HL-60 (cell line): ENCODE data around the gene NAALADL2.

Experiments used
- DNase-seq, 2 experiments: peaks; one replicate each; pipeline ENCODE4 v3.0.0-alpha.2; 2010 to 2020; ENCODE audit warnings: low read depth in 1 of 2, low spot score in 1 of 2
- H3K27ac ChIP-seq: fragments of 250-450 bp; sonication (Bioruptor Pico); replicated peaks from 2 replicates; pipeline ENCODE4 v1.5.1; 2020; ENCODE audit warnings: mild to moderate bottlenecking, moderate library complexity
- H3K27me3 ChIP-seq: fragments of 250-450 bp; sonication (Bioruptor Pico); 2 replicates; pipeline ENCODE4 v1.5.1; 2021; ENCODE audit warnings: mild to moderate bottlenecking, moderate library complexity; ENCODE audit not compliant: insufficient read depth, poor library complexity, severe bottlenecking
- H3K4me3 ChIP-seq: replicated peaks from 2 replicates; pipeline ENCODE4 v1.5.1; 2011; ENCODE audit warnings: mild to moderate bottlenecking, control low read depth, low read length; ENCODE audit not compliant: insufficient read depth
- CTCF ChIP-seq: IDR thresholded peaks from one replicate; pipeline ENCODE4 v1.5.1; 2011; ENCODE audit warnings: low read length, control low read depth, inconsistent platforms; ENCODE audit not compliant: insufficient read depth
- GABPA ChIP-seq: IDR thresholded peaks from 2 replicates; pipeline ENCODE4 v1.6.1; 2012; ENCODE audit warnings: low read depth
- POLR2AphosphoS5 ChIP-seq: IDR thresholded peaks from 2 replicates; pipeline ENCODE4 v1.6.1; 2012; ENCODE audit warnings: low read depth
- SPI1 ChIP-seq: IDR thresholded peaks from 2 replicates; pipeline ENCODE4 v1.6.1; 2012; ENCODE audit warnings: low read depth, mild to moderate bottlenecking, borderline replicate concordance
- TF ChIP-seq, protein P1 (sequence below): IDR thresholded peaks from 2 replicates; pipeline ENCODE4 v1.6.1; 2012; ENCODE audit warnings: low read depth; ENCODE audit not compliant: insufficient replicate concordance

The NAALADL2 gene

DNA sequence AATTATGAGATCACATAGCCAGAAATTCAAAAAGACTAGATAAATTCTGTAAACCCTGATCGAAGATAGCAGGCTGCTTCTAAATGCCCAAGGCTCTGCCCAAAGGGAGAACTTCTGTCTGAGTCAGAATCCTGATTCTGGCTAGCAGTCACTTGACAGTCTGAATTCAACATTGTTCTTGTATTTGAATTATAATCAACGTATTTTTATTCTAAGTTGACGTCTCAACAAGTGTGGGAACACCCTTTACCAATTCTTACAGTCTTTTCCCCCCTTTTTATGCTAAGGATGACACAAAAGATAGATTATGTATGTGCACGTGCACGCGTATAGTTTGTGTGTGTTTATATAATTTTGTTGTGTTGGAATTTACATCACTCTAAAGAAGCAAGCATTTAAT lies 552.8 kb downstream of the NAALADL2 start:
- Histone ChIP-seq H3K27me3 (no peaks in the 10 kb centered on the region), H3K4me3 (no peak overlapping the region), H3K27ac (no peak overlapping the region)
- TF ChIP-seq CTCF (no peak), POLR2AphosphoS5 (no peak)
- TF ChIP-seq, protein P1, sequence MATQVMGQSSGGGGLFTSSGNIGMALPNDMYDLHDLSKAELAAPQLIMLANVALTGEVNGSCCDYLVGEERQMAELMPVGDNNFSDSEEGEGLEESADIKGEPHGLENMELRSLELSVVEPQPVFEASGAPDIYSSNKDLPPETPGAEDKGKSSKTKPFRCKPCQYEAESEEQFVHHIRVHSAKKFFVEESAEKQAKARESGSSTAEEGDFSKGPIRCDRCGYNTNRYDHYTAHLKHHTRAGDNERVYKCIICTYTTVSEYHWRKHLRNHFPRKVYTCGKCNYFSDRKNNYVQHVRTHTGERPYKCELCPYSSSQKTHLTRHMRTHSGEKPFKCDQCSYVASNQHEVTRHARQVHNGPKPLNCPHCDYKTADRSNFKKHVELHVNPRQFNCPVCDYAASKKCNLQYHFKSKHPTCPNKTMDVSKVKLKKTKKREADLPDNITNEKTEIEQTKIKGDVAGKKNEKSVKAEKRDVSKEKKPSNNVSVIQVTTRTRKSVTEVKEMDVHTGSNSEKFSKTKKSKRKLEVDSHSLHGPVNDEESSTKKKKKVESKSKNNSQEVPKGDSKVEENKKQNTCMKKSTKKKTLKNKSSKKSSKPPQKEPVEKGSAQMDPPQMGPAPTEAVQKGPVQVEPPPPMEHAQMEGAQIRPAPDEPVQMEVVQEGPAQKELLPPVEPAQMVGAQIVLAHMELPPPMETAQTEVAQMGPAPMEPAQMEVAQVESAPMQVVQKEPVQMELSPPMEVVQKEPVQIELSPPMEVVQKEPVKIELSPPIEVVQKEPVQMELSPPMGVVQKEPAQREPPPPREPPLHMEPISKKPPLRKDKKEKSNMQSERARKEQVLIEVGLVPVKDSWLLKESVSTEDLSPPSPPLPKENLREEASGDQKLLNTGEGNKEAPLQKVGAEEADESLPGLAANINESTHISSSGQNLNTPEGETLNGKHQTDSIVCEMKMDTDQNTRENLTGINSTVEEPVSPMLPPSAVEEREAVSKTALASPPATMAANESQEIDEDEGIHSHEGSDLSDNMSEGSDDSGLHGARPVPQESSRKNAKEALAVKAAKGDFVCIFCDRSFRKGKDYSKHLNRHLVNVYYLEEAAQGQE: no peak
- no peak for DNase-seq

DNA sequence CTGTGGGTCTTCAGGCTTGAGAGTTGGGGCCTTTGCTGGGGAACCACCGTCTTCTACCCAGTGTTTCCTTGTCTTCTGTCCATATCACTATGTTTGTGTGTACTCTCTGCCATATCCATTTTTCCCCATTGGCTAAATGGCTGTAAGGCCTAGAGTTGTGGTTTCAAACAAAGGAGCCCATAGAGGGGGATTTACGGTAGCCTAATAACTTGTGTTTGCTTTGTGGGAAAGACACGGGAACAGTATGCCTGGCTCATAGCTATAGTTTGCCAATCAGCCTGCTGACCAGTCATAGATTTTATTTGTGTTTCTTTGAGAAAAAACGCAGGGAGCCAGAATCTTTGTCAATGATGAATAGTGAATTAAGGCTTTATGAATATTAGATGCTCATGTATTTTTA lies 554.8 kb downstream of the NAALADL2 start:
- no peak overlapping the region for H3K4me3 ChIP-seq
- TF ChIP-seq CTCF (no peak), SPI1 (no peak), POLR2AphosphoS5 (no peak), GABPA (no peak)
- TF ChIP-seq, protein P1: no peak
- H3K27me3 ChIP-seq: no peaks in the 10 kb centered on the region
- no peak overlapping the region for H3K27ac ChIP-seq
- DNase-seq: no peak

- H3K27ac ChIP-seq: no peak overlapping the region
- no peaks in the 10 kb centered on the region for H3K27me3 ChIP-seq
- no peak for DNase-seq
- no peak overlapping the region for H3K4me3 ChIP-seq
- no peak for TF ChIP-seq GABPA
These were observed 557.5 kb downstream of the NAALADL2 start for GRCh38 chr3:175416600-175416999.

GRCh38 chr3:175417426-175417825 lies 558.3 kb downstream of the NAALADL2 start:
- no peak overlapping the region for H3K27ac ChIP-seq
- DNase-seq: no peak
- TF ChIP-seq POLR2AphosphoS5: no peak
- no peak for TF ChIP-seq SPI1
- TF ChIP-seq CTCF: no peak
- H3K27me3 ChIP-seq: no peaks in the 10 kb centered on the region
- H3K4me3 ChIP-seq: no peak overlapping the region
